Measurements from ENCODE around the gene GGCX. TPM values are rescaled to one million over a fixed set of nuclear protein-coding genes. Genes with fewer than 3 reads are reported as not detected.
A peak's percentile ranks its signal among the peaks of the same experiment; 100 is the strongest.

Gene GGCX
- total and polyA plus RNA-seq, 2 of the 13 experiments (the other 11 are each of a cell fraction or from before 2014, with no cell fraction given) = 72.5 to 103 TPM

DNA sequence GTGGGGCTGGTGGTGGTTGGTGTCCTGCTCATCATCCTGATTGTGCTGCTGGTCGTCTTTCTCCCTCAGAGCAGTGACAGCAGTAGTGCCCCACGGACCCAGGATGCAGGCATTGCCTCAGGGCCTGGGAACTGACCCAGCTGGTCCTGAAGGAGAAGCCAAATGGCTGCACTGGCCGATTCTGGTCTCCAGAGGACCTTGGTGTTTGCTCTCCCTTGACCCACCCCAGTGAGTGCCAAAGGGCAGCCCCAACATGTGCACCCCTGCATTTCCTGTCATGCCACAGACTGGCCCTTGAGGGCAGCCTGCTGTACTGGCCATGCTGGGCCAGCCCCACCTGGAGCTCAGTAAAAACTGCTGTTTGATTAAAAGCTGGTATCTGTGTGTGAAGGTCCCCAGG lies 31.7 kb upstream of the GGCX start (continued):
- no peak for TF ChIP-seq HDAC1 (CRISPR knock-in tag; IDR thresholded peaks at IDR 0.05)
- no peak for TF ChIP-seq ZNF225 (CRISPR knock-in tag; IDR thresholded peaks at IDR 0.05)
- TF ChIP-seq MXD4 (CRISPR knock-in tag; IDR thresholded peaks at IDR 0.05) = 0 out of 2 replicates have a peak, but pooled peaks have one; percentile 31
- peak; percentile 57; the same call in 1 of the 2 replicates for TF ChIP-seq KDM2A (CRISPR knock-in tag; IDR thresholded peaks at IDR 0.05; ENCODE audit: borderline replicate concordance, low read depth)
- TF ChIP-seq ZNF710 (CRISPR knock-in tag; IDR thresholded peaks at IDR 0.05; ENCODE audit: borderline replicate concordance) = peak; percentile 48; the same call in 1 of the 2 replicates
- peak; percentile 98 for TF ChIP-seq ZSCAN25 (CRISPR knock-in tag; IDR thresholded peaks at IDR 0.05)
- TF ChIP-seq ZNF556 (CRISPR knock-in tag; IDR thresholded peaks at IDR 0.05; ENCODE audit: borderline replicate concordance) = no peak
- TF ChIP-seq, protein P1, sequence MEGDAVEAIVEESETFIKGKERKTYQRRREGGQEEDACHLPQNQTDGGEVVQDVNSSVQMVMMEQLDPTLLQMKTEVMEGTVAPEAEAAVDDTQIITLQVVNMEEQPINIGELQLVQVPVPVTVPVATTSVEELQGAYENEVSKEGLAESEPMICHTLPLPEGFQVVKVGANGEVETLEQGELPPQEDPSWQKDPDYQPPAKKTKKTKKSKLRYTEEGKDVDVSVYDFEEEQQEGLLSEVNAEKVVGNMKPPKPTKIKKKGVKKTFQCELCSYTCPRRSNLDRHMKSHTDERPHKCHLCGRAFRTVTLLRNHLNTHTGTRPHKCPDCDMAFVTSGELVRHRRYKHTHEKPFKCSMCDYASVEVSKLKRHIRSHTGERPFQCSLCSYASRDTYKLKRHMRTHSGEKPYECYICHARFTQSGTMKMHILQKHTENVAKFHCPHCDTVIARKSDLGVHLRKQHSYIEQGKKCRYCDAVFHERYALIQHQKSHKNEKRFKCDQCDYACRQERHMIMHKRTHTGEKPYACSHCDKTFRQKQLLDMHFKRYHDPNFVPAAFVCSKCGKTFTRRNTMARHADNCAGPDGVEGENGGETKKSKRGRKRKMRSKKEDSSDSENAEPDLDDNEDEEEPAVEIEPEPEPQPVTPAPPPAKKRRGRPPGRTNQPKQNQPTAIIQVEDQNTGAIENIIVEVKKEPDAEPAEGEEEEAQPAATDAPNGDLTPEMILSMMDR (CRISPR knock-in tag; IDR thresholded peaks at IDR 0.05) = peak; percentile 47
- TF ChIP-seq ZNF773 (CRISPR knock-in tag; IDR thresholded peaks at IDR 0.05; ENCODE audit: borderline replicate concordance) = no peak
- TF ChIP-seq MED1 (CRISPR knock-in tag; IDR thresholded peaks at IDR 0.05) = peak; percentile 49
- TF ChIP-seq ZEB1 (IDR thresholded peaks at IDR 0.05; ENCODE audit: insufficient replicate concordance, low read depth) = no peak
- peak; percentile 41; the same call in 1 of the 2 replicates for TF ChIP-seq ZNF263 (CRISPR knock-in tag; IDR thresholded peaks at IDR 0.05)
- TF ChIP-seq ARID5B (CRISPR knock-in tag; IDR thresholded peaks at IDR 0.05) = 0 out of 2 replicates have a peak, but pooled peaks have one; percentile 20
- no peak for TF ChIP-seq ZNF780A (CRISPR knock-in tag; IDR thresholded peaks at IDR 0.05)
- TF ChIP-seq GZF1 (CRISPR knock-in tag; IDR thresholded peaks at IDR 0.05) = no peak
- peak; percentile 69; the same call in 1 of the 2 replicates for TF ChIP-seq MYC (CRISPR knock-in tag; IDR thresholded peaks at IDR 0.05; ENCODE audit: borderline replicate concordance)
- TF ChIP-seq MEIS2 (CRISPR knock-in tag; IDR thresholded peaks at IDR 0.05) = no peak
- 0 out of 2 replicates have a peak, but pooled peaks have one; percentile 45 for TF ChIP-seq ZNF605 (CRISPR knock-in tag; IDR thresholded peaks at IDR 0.05)
- TF ChIP-seq, protein P2, sequence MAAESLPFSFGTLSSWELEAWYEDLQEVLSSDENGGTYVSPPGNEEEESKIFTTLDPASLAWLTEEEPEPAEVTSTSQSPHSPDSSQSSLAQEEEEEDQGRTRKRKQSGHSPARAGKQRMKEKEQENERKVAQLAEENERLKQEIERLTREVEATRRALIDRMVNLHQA (CRISPR knock-in tag; IDR thresholded peaks at IDR 0.05) = no peak
- TF ChIP-seq CHD4 (IDR thresholded peaks at IDR 0.05; ENCODE audit: borderline replicate concordance, low read length) = no peak
- TF ChIP-seq, protein P3, sequence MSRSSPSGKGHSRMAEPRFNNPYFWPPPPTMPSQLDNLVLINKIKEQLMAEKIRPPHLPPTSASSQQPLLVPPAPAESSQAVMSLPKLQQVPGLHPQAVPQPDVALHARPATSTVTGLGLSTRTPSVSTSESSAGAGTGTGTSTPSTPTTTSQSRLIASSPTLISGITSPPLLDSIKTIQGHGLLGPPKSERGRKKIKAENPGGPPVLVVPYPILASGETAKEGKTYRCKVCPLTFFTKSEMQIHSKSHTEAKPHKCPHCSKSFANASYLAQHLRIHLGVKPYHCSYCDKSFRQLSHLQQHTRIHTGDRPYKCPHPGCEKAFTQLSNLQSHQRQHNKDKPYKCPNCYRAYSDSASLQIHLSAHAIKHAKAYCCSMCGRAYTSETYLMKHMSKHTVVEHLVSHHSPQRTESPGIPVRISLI (CRISPR knock-in tag; IDR thresholded peaks at IDR 0.05; ENCODE audit: borderline replicate concordance) = no peak
- TF ChIP-seq ZBTB3 (CRISPR knock-in tag; IDR thresholded peaks at IDR 0.05; ENCODE audit: borderline replicate concordance, low read depth) = no peak

Measured in HepG2 (cell line).